Measurements from ENCODE around the gene TM4SF1. TPM values are rescaled to one million over a fixed set of nuclear protein-coding genes. Genes with fewer than 3 reads are reported as not detected.

The TM4SF1 gene
- total RNA-seq, 1 donor from 2014 or later: 103 TPM

GRCh38 chr3:149368674-149369497 is 8.6 kb downstream of the TM4SF1 start:
- no peaks in the 10 kb centered on the region for H3K27me3 ChIP-seq (ENCODE audit: low read depth)
- intact Hi-C loops (cut with micrococcal nuclease): no loop called here
- DNase-seq: no peak
- peaks cover 48% of the 10 kb centered on the region for H3K36me3 ChIP-seq
- H3K27ac ChIP-seq (replicated peaks): peak overlapping the region; percentile 90
- H3K9me3 ChIP-seq (replicated peaks): no peaks in the 10 kb centered on the region
- H3K4me1 ChIP-seq: peaks cover 61% of the 10 kb centered on the region
- TF ChIP-seq CTCF (IDR thresholded peaks at IDR 0.05; ENCODE audit: borderline replicate concordance): no peak
- no peak overlapping the region for H3K4me3 ChIP-seq

- Histone ChIP-seq H3K4me1 (peaks cover 54% of the 10 kb centered on the region), H3K27me3 (ENCODE audit: low read depth) (no peaks in the 10 kb centered on the region), H3K27ac (replicated peaks) (no peak overlapping the region), H3K4me3 (no peak overlapping the region), H3K36me3 (peaks cover 41% of the 10 kb centered on the region), H3K9me3 (replicated peaks) (no peaks in the 10 kb centered on the region)
- intact Hi-C loops (cut with micrococcal nuclease): no loop called here
- DNase-seq: no peak
- TF ChIP-seq CTCF (IDR thresholded peaks at IDR 0.05; ENCODE audit: borderline replicate concordance): no peak
Measured at GRCh38 chr3:149368201-149368673, 9.2 kb downstream of the TM4SF1 start.

GRCh38 chr3:149366941-149367840 is 10.3 kb downstream of the TM4SF1 start:
- intact Hi-C loops (cut with micrococcal nuclease): no loop called here
- H3K4me1 ChIP-seq: peaks cover 45% of the 10 kb centered on the region
- no peaks in the 10 kb centered on the region for H3K27me3 ChIP-seq (ENCODE audit: low read depth)
- no peak overlapping the region for H3K4me3 ChIP-seq
- peak overlapping the region; percentile 45 for H3K27ac ChIP-seq (replicated peaks)
- TF ChIP-seq CTCF (IDR thresholded peaks at IDR 0.05; ENCODE audit: borderline replicate concordance): no peak
- no peak for DNase-seq
- no peaks in the 10 kb centered on the region for H3K9me3 ChIP-seq (replicated peaks)
- H3K36me3 ChIP-seq: peaks cover 32% of the 10 kb centered on the region

GRCh38 chr3:149366031-149366430 is 11.4 kb downstream of the TM4SF1 start:
- Histone ChIP-seq H3K4me3 (no peak overlapping the region), H3K27ac (replicated peaks) (no peak overlapping the region), H3K27me3 (ENCODE audit: low read depth) (no peaks in the 10 kb centered on the region), H3K9me3 (replicated peaks) (no peaks in the 10 kb centered on the region), H3K4me1 (peaks cover 34% of the 10 kb centered on the region), H3K36me3 (peaks cover 21% of the 10 kb centered on the region)
- intact Hi-C loops (cut with micrococcal nuclease): no loop called here
- TF ChIP-seq CTCF (IDR thresholded peaks at IDR 0.05; ENCODE audit: borderline replicate concordance): no peak
- DNase-seq: no peak

GRCh38 chr3:149364624-149365023 is 12.8 kb downstream of the TM4SF1 start:
- no peak for DNase-seq
- Histone ChIP-seq H3K4me1 (peaks cover 20% of the 10 kb centered on the region), H3K27me3 (ENCODE audit: low read depth) (no peaks in the 10 kb centered on the region), H3K27ac (replicated peaks) (no peak overlapping the region), H3K36me3 (peaks cover 9% of the 10 kb centered on the region), H3K9me3 (replicated peaks) (no peaks in the 10 kb centered on the region), H3K4me3 (no peak overlapping the region)
- intact Hi-C loops (cut with micrococcal nuclease): no loop called here
- no peak for TF ChIP-seq CTCF (IDR thresholded peaks at IDR 0.05; ENCODE audit: borderline replicate concordance)

Measured in left ventricle myocardium inferior (tissue), 1 donor.